Left hindlimb (tissue), 1 donor: ENCODE results near the gene PRKG1.
"Not testable (repeated sequence)": the region's sequence is repeated elsewhere in the genome, so short reads cannot be mapped to it uniquely, and the experiment has no call there.

ENCODE experiments used
- DNase-seq: peaks from one replicate; pipeline ENCODE4 v3.0.0-alpha.2; 2018

PRKG1 gene

DNA sequence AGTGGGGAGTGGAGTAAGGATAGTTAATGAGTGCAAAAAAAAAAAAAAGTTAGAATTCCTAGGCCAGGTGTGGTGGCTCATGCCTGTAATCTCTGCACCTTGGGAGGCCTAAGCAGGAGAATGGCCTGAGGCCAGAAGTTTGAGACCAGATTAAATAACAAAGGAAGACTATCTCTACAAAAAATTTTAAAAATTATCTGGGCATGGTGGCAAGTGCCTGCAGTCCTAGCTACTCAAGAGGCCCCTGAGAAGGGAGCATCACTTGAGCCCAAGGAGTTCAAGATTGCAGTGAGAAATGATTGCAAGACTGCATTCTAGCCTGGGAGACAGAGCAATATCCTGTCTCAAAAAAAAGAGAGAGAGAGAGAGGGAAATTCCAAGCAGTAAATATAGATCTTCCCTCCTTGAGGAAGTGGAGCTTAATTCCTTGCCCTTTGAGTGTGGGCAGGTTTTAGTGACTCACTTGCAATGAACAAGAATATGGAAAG, 644.6 kb downstream of the PRKG1 start:
- no peak for DNase-seq

DNA sequence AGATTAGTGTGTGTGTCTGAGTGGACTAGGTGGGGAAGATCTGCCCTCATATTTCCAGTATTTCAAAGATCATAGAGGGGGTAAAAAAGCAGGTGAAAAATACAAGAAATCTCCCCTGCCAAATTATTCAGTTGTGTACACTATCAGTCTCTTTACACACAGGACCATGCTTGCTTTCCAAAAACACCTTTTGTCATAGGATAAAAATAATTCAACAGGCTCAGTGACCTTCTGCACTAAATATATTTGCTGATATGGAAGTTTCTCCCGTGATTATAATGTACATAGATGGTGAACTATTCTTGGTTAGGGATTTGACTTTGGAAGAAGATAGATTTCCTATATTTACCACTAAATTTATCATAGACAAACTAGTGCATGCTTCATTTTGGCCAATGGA, 649.8 kb downstream of the PRKG1 start:
- DNase-seq = no peak

DNA sequence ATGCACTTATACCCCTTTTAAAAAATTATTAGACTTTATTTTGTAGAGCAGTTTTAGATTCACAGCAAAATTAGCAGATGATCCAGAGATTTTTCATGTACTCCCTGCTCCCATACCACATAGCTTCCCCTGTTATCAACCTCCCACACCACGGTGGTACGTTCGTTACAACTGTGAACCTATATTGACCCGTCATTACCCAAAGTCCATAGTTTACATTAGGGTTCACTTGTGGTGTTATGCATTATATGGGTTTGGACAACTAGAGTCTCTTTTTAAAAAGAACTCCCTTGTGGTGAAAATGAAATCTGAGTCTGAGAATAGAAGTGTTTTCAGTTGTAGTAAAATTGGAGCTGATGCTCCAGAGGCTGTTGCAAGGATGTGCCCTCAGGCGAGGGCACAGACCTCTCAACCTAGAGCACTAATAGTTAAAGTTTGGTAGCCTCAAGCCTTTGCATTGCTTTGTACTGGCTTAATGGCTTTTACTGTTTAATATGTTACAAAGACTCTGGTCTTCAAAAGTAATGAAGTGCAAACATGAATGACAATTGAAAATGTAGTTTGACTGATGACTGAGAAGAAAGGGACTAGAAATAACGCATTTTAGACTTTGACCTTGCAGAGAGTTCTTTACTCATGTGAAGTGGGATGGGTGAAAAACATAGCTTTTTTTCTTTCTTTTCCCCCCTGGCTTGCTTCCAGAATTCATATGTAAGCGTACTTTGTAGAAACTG, 655.7 kb downstream of the PRKG1 start:
- no peak for DNase-seq

DNA sequence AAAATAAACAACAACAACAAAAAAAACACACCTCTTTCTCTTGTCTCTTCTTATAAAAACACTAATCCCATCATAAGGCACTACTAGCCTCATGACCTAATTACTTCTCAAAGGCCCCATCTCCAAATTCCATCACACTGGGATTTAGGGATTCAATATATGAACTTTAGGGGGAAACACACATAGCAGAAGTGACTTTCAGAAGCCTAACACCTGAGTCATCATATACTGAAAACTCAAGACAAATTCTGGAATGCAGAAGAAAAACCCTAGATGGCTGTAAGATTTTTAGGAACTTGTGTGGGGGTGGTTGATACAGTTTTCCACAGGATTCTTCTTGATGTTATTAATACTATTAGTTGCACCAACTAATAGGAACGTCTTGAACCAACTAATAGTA, 658.8 kb downstream of the PRKG1 start:
- no peak for DNase-seq

DNA sequence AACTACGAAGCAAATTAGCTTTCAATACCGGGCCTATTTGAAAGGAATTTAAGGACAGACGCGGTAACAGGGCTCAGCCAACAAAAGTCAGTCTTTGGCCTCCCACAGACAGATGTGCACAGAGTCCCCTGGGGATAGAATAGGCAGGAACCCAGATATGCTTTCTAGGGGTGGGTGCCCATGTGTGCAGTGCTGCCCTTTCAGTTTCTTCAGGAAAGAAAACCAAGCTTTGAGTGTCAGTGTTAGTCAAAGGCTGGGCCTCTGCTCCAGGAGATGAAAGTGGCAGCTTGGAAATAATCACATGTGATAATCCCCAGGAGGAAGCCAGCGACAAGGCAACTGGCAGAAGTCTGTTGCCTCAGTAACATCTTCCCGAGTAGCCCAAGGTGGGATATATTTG, 668.9 kb downstream of the PRKG1 start:
- DNase-seq = no peak

DNA sequence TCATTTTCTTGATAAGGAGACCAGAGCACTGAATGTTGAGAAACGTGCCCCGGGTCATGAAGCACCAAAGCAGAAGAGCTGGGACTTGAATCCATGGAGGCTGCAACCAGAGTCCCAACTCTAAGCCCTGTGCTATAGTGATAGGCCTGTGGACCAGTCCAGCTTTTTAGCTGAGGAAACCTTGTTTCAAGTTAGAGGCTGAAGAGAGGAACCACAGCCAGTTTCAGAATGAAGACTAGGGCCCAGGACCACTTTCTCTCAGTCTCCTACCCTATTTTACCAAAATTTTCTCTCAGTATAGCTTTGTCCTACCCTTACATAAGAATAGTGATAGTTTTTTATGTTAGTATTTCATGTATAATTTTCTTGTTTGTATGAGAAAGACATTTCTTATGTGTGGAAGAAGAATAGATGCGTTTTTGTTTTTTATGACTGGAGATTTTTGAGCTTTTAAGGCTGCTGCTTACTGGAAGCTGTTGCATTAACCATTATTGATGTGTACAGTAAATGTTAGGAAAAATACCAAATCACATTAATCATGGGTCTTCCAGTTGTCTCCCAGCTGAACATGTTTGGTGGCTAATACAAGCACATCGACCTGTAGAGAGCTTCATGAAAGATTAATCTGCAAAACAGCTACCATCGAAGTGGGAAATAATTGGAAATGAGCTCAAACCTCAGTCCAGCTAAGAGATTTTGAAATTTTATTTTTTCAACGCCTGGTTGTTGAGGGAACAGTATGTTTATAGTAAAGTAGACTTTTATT, 670.1 kb downstream of the PRKG1 start:
- no peak for DNase-seq

DNA sequence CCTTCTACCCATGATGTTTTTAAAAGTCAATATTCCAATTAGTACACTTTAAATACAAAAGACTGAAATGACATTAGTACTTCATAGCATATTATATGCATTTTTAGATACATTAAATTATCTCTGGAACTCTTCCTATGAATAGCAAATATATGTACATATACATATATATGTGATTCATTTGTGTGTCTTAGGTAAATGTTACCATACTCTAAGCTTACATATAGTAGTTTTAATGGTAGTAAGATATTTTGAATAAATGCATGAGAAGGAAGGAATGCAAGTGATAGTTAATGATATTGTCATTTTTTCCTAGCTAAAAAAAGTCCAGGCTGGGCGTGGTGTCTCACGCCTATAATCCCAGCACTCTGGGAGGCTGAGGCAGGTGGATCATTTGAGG, 671.1 kb downstream of the PRKG1 start:
- no peak for DNase-seq

DNA sequence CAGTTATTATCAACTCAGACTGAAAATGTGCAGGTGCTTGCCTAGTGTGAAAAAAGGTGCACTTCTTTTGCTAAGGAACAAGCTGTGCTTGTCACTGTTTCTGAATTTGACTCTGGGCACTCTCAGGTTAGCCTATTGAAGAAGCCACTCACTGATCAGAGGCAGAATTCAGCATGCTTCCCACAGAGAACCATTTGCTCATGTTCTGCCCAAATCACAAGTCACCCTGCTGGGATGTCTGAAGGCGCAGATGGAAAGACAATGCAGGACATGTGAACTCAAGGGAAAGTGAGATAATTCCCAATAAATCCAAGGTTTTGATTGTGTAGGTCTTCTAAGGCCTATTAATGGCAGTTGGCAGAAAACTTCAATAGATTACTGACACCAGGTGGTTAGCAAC, 672.9 kb downstream of the PRKG1 start:
- no peak for DNase-seq

DNA sequence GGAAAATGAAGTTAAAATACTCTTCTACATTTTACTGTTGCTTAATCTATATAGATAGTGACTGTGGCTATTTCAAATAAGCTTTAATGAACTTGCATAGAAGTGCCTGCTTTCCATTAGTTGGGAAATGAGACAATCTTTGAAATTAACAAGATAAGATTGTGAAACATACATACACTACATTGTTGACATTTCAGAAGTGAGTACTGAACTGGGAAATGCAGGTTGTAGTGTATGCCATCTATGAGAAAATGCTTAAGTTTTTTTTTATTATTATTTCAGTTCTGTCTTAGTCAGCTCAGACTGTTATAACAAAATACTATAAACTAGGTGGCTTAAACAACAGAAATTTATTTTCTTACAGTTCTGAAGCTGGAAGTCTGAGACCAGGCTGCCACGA, 674.7 kb downstream of the PRKG1 start:
- DNase-seq = no peak

DNA sequence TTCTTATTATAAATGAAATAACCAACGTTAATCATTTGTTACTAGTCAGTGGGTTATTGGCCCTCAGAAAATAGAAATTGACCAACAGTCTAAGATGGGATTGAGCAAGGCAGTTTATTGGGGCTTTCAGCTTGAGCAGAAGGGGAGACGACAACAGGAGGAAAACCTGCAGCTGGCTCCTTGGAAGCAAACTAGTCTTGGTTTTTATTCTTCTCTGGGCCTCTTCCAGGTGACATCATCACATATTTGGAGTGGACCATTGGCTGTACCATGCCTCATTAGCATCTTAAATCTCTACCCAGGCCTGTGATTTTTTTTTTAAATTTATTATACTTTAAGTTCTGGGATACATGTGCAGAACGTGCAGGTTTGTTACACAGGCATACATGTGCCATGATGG, 684.1 kb downstream of the PRKG1 start:
- no peak for DNase-seq

DNA sequence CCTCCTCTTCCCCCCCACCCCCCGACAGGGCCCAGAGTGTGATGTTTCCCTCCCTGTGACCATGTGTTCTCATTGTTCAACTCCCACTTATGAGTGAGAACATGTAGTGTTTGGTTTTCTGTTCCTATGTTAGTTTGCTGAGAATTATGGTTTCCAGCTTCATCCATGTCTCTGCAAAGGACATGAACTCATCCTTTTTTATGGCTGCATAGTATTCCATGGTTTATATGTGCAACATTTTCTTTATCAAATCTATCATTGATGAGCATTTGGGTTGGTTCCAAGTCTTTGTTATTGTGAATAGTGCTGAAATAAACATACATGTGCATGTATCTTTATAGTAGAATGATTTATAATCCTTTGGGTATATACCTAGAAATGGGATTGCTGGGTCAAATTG, 684.6 kb downstream of the PRKG1 start:
- DNase-seq = not testable (repeated sequence)

DNA sequence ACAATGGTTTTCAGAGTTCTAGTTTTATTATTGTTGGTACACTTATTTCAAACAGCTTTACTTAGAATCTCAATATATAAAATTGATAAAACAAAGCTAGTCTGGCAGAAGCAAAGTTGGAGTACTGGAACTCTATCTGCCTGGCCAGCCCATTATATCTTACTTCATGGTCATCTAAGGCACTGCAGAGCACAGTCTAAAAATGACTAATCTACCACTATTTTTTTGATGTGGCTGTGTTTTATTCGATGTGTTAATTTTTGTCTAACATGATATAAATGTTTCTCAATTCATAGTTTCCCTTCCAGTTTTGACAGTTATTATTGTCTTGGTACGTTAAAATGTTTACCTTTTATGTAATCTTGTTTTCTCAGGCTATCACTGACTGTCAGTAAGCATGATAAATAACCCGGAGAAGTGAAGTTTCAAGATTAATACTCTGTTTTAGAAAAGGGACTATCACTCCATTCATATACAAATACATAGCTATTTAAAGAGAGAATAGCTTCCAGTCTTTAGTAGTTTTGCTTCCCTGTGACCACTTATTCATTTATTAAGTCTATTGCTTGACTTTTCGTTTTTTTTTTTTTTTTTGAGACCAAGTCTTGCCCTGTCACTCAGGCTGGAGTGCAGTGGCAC, 685.7 kb downstream of the PRKG1 start:
- no peak for DNase-seq

DNA sequence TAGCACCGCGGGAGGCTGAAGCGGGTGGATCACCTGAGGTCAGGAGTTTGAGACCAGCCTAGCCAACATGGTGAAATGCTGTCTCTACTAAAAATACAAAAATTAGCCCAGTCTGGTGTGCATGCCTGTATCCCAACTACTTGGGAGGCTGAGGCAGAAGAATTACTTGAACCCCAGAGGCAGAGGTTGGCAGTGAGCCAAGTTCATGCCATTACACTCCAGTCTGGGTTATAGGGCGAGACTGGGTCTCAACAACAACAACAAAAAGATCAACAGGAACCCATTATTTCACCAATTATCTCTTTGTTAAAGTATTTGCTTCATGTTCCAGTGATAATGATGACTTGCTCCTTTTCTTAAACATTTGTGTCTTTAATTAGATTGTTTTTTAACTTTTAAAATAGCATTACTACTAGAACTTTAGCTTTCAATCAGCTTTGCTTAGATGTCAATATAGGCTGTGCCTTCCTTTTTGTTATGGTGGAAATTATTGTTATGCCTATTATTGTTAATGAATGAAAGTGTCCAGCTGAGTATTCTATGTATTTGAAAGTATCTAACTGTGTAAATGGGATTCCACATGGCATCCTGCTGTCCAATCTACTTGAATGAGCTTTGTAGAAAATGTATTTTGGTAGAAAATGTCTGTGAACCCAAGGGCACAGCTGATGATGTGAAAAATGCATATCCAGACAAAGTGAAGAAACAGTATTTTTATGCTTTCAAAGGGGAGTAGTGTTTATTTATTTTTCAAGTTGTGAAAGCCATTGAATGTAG, 686.8 kb downstream of the PRKG1 start:
- DNase-seq = no peak

DNA sequence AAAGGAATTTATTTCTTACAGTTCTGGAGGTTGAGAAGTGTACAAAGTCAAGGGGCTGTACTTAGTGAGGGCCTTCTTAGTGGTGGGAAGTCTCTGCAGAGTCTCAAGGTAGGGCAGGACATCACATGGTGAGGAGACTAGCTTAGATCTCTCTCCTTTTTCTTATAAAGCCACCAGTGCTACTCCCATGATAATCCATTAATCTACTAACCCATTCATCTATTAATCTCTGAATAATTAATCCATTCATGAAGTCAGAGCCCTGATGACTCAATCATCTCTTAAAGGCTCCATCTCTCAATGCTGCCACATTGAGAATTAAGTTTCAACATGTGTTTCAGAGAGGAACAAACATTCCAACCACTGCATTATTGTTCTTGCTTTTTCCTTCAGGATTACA, 689.5 kb downstream of the PRKG1 start:
- DNase-seq = no peak

DNA sequence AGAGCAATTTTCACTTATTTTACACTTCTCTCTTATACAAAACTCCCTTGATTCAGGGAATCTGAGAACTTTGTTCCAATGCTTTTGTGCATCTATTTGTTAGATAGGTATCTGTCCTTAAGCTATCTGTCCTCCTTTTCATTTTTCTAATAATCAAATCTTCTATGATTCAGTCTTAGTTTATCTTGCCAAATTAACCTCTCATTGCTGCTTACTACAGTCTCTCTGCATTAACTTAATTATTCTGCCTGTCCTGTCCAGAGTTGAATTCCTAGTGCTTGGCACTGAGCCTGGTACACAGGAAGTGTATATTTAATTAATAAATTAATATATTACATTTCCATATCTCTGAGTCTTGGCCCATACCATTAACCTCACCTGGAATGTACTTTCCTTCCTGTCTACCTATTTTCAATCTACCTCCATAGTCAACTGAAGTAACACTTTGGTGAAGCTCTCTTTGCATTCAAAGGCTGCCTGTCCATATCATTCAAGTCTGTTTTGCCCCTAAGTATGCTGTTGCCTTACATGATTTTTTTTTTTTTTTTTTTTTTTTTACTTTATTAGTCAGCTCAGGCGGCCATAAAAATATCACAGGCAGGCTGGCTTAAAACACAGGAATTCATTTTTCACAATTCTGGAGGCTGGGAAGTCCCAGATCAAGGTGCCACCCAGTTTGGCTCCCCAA, 691.1 kb downstream of the PRKG1 start:
- no peak for DNase-seq

DNA sequence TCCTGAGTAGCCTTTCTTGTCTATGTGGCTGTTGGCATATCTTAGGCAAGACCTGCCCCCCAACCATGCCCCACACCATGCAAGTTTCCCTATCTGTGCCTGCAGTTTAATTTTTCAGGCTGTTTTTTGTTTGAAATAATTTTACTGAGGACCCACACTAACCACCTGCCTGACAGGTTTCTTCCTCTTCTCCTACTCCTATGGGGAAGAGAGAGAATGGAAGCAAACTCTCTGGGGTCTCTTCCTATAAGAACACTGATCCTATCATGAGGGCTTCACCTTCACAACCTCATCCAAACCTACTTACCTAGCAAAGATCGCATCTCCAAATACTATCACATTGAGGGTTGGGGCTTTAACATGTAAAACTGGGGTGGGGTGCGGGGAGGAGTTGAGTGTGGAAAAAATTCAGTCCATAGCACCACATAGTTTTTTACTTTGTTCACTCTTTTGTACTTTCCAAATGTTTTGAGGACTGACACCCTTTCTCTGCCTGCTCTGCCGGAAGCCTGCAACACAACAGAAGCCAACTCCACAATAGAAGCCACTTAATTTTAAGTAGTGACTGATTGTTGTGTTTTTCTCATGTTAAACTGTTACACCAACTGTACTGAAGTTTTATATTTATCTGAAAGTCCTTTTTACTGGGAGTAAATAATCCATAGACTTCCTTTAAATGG, 692.3 kb downstream of the PRKG1 start:
- no peak for DNase-seq

DNA sequence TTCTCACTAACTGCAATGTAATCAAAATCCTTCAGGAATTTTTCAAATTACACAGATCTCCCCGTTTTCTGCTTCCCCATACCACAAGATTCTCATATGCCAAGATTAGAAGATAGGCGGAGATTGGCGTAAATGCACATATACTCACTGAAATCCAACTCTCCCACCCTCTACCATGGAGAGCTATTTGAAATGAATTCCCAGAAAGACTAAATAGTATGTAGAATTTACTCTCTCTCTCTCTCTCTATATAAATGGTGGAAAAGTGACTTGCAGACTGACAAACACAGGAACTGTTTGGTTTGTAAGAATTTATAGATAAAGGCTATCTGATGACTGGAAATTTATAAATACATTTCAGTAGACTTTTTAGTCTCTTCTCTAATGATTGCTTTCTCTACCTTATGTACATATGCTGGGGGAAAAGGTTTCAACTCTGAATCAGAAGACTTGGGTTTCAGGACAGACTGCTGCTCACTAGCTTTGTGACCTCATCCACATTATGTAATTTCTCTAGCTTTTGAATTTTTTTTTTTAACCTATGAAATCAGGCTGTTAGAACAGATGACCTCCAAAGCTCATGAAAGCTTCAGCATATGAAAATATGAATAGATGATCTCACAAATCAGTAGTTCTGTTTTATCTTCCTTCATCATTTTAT, 692.9 kb downstream of the PRKG1 start:
- DNase-seq = no peak

DNA sequence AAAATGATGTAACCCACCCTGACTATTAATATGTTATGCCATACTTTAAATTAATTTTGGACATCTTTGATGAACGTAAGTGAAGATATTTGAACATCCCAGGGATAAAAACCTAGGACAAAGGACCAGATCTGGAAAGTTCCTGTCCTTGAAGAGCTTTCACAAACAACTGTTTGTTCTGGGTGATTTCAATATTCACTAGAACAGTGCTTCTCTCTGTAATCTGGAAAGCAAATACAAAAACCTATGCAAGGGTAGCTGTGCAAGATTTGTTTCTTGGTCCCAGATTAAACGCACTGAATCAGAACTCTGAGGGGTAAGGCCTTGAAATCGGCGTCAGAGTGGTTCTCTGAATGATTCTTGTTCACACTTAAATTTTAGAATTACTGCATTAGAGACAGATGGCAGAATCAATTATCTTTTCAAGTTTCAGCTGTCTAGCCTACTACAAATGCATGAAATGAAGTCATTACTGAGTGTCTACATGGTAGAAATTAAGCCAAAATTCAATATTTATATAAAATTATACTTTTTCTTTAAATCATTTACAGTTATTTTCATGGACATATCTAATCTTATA, 694.7 kb downstream of the PRKG1 start:
- DNase-seq = no peak

DNA sequence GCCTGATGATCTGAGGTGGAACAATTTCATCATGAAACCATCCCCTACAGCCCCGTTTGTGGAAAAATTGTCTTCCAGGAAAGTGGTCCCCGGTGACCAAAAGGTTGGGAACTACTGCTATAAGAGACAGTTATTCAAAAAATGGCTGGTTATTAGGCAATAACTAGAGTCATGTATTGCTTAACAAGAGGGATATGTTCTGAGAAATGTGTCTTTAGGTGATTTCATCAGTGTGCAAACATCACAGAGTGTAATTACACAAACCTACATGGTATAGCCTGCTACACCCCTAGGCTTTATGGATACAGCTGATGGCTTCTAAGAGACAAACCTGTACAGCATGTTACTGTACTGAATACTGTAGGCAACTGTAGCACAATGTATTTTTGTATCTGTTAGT, 696.4 kb downstream of the PRKG1 start:
- no peak for DNase-seq

DNA sequence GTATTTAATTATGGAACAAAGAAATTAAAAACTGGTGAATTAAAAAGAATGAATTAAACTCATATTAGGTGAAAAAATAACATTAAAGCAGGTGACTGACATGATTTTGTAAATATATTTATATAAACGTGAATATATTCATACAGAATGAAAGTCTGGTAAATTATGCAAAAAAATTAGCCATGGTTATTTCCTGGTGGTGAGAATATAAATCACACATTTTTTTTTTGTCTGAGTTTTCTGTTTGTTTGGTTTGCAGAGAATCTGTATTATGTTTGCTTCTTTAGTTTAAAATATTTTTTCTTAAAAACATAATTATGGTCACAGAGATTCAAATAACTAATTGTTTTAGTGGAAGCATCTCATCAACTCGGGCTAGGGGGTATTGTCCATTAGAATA, 698.1 kb downstream of the PRKG1 start:
- DNase-seq = no peak

DNA sequence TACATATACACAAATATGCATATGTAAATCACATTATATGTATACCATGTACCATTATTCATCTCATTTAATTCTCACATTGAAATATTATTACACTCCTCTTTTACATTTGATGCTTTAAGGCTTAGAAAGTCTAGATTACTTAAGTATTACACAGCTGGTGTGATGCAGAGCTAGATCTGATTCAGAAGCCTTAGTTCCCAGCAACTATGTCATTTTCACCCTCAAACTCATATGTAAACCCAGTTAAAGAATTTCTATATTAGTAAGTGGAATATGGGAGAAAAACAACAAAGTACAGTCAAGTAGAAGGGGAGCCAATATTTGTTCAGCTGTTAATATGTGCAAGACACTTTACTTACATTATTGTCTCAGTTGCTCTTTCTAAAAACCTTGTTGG, 699.4 kb downstream of the PRKG1 start:
- DNase-seq = no peak
